T-cell (primary cell): ENCODE results near the gene TOM1L2. TPM values are rescaled to one million over a fixed set of nuclear protein-coding genes. Genes with fewer than 3 reads are reported as not detected.
A peak's percentile ranks its signal among the peaks of the same experiment; 100 is the strongest.
"Not testable (repeated sequence)": the region's sequence is repeated elsewhere in the genome, so short reads cannot be mapped to it uniquely, and the experiment has no call there.

Experiments used
- ATAC-seq, 4 experiments: fragments of 200-7000 bp in 3 of 4; fragments of 150-1000 bp in 1 of 4; cut with Tn5 transposase; replicated peaks in 1 of 4; 1 replicate in 3 of 4; 2 replicates in 1 of 4; pipeline ENCODE4 v1.10.0; 2021; ENCODE audit warnings: moderate library complexity in 3 of 4, mild to moderate bottlenecking in 2 of 4, moderate number of reproducible peaks in 1 of 4
- CTCF ChIA-PET, 2 donors: fragments of 300-600 bp; sonication (Branson Sonifier 250); formaldehyde crosslinking; loops; one replicate each; lab custom pipeline; 2022; ENCODE audit warnings: antibody characterized with exemption in 2 of 2; lab: Charles Lee
- POLR2A ChIA-PET, 2 donors: fragments of 300-600 bp; sonication (Branson Sonifier 250); formaldehyde crosslinking; loops; one replicate each; lab custom pipeline; 2022; ENCODE audit warnings: antibody characterized with exemption in 2 of 2; lab: Charles Lee
- DNase-seq, 35 experiments: peaks; one replicate each; pipeline versions ENCODE4 v3.0.0 to v3.0.0-alpha.2; 2013 to 2023
- H3K27ac ChIP-seq: one replicate; pipeline ENCODE4 v1.5.1; 2013; ENCODE audit warnings: low read length
- H3K27me3 ChIP-seq, 2 experiments: replicated peaks in 1 of 2; 1 replicate in 1 of 2; 2 replicates in 1 of 2; pipeline versions ENCODE4 v1.6.1 to v1.7.0; 2013; ENCODE audit warnings: low read length in 1 of 2, mixed read lengths in 1 of 2; ENCODE audit not compliant: control insufficient read depth in 2 of 2, insufficient read depth in 2 of 2; ENCODE audit errors: extremely low read depth in 1 of 2
- H3K36me3 ChIP-seq, 2 donors: 1 replicate in 1 of 2; 2 replicates in 1 of 2; pipeline versions ENCODE4 v1.6.1 to v1.7.0; 2013; ENCODE audit warnings: low read length in 1 of 2; ENCODE audit not compliant: control insufficient read depth in 2 of 2, insufficient read depth in 1 of 2; ENCODE audit errors: extremely low read depth in 1 of 2
- H3K4me1 ChIP-seq, 2 experiments: 1 replicate in 1 of 2; 2 replicates in 1 of 2; pipeline versions ENCODE4 v1.6.1 to v1.7.0; 2013; ENCODE audit warnings: low read length in 2 of 2, mixed read lengths in 1 of 2; ENCODE audit not compliant: insufficient read depth in 2 of 2, control insufficient read depth in 1 of 2; ENCODE audit errors: extremely low read depth in 1 of 2
- H3K4me3 ChIP-seq, 2 donors: 1 replicate in 1 of 2; 2 replicates in 1 of 2; pipeline versions ENCODE4 v1.5.1 to v1.7.0; 2013; ENCODE audit warnings: mild to moderate bottlenecking in 2 of 2, low read length in 1 of 2, moderate library complexity in 1 of 2; ENCODE audit not compliant: control insufficient read depth in 1 of 2; ENCODE audit errors: extremely low read depth in 1 of 2
- H3K9me3 ChIP-seq: 2 replicates; pipeline ENCODE4 v1.7.0; 2013
- H3K27ac Mint-ChIP-seq, 2 donors: one replicate each; pipeline ENCODE4 v1.8.0; 2020 to 2021; ENCODE audit warnings: mild to moderate bottlenecking in 2 of 2, mixed read lengths in 2 of 2
- H3K27me3 Mint-ChIP-seq, 2 donors: one replicate each; pipeline ENCODE4 v1.8.0; 2021 to 2022; ENCODE audit warnings: mixed read lengths in 2 of 2
- H3K36me3 Mint-ChIP-seq: one replicate; pipeline ENCODE4 v1.8.0; 2021; ENCODE audit warnings: mixed read lengths
- H3K4me1 Mint-ChIP-seq, 3 donors: one replicate each; pipeline ENCODE4 v1.8.0; 2020 to 2022; ENCODE audit warnings: mixed read lengths in 3 of 3, mild to moderate bottlenecking in 1 of 3
- H3K4me3 Mint-ChIP-seq, 3 donors: one replicate each; pipeline ENCODE4 v1.8.0; 2020 to 2022; ENCODE audit warnings: mild to moderate bottlenecking in 3 of 3, mixed read lengths in 3 of 3, moderate library complexity in 3 of 3
- H3K9me3 Mint-ChIP-seq, 3 donors: one replicate each; pipeline ENCODE4 v1.8.0; 2020 to 2022; ENCODE audit warnings: mixed read lengths in 3 of 3
- WGBS: methylation state at CpG from one replicate; pipeline ENCODE4 v1.1.5; 2013; ENCODE audit warnings: missing lambda C conversion rate; ENCODE audit not compliant: insufficient coverage; 5-methylcytosine and 5-hydroxymethylcytosine counted together
- total RNA-seq, 35 experiments: library from RNA in 6 of 35; stranded (reverse) in 6 of 35; fragments of 120-200 nt in 1 of 35; gene quantifications; one replicate each; pipeline versions ENCODE4 v1.2.1 to v1.2.4 and lab custom pipeline; 2013 to 2026

The TOM1L2 gene
- total RNA-seq, 5 donors from 2014 or later (not counting 1 experiment from before 2014, with no cell fraction given): 57.5 to 71.5 (median 61.9) TPM

DNA sequence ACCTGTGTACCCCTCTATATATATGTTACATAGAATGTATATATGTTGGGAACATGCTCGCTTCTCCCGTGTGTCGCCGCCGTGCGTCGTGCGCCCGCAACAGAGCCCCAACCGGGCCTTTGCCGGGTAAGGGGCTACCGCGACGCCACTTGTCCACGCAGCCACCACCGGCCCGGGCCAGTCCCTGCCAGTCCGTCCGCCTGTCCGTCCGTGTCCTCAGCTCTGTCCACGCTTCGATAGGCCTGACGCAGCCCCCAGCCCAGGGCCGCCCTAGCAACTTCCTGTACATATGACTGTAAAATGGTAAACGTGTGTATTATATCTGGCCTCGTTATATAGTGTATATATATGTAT is 161.3 kb downstream of the TOM1L2 start:
- Mint-ChIP-seq H3K27me3 (no peaks in the 10 kb centered on the region), H3K4me1 (peaks cover 8 to 13% (median 8%) of the 10 kb centered on the region in 3 donors), H3K36me3 (peaks cover 7% of the 10 kb centered on the region), H3K27ac (no peak overlapping the region), H3K9me3 (no peaks in the 10 kb centered on the region), H3K4me3 (no peak overlapping the region)
- H3K4me1 ChIP-seq: peaks cover 0 to 23% of the 10 kb centered on the region in 2 experiments
- no peak overlapping the region for H3K4me3 ChIP-seq
- no peak overlapping the region for H3K27ac ChIP-seq
- ATAC-seq: no peak
- no peaks in the 10 kb centered on the region for H3K9me3 ChIP-seq
- ChIA-PET POLR2A (interaction anchor here in 1 of 2 donors (0.6 kb wide), 2 partner anchors 64 to 276 kb away, joined by 3 to 4 read pairs; no protein-coding TSS in a partner anchor), CTCF (interaction anchor here (0.5 to 2.5 kb wide), 4 partner anchors 25 to 214 kb away, joined by 3 to 6 read pairs (median 4); no protein-coding TSS in a partner anchor)
- peaks cover 20 to 40% of the 10 kb centered on the region in 2 donors for H3K36me3 ChIP-seq
- H3K27me3 ChIP-seq: no peaks in the 10 kb centered on the region
- 100% methylated on average over 8 of the region's 27 CpGs for WGBS
- no peak for DNase-seq

- ChIA-PET CTCF (interaction anchor here in 1 of 2 donors (0.7 to 2.5 kb wide), 3 partner anchors 26 to 109 kb away, joined by 3 to 6 read pairs (median 5); no protein-coding TSS in a partner anchor), POLR2A (interaction anchor here in 1 of 2 donors (0.6 kb wide), 2 partner anchors 63 to 276 kb away, joined by 3 to 4 read pairs; no protein-coding TSS in a partner anchor)
- H3K27ac Mint-ChIP-seq: no peak overlapping the region
- no peaks in the 10 kb centered on the region for H3K9me3 Mint-ChIP-seq
- Histone ChIP-seq H3K36me3 (peaks cover 17 to 34% of the 10 kb centered on the region in 2 donors), H3K27me3 (no peaks in the 10 kb centered on the region), H3K27ac (no peak overlapping the region), H3K9me3 (no peaks in the 10 kb centered on the region), H3K4me1 (peaks cover 0 to 23% of the 10 kb centered on the region in 2 experiments), H3K4me3 (no peak overlapping the region)
- ATAC-seq (no peak), DNase-seq (no peak)
- H3K4me1 Mint-ChIP-seq: peaks cover 8 to 13% (median 8%) of the 10 kb centered on the region in 3 donors
- peaks cover 6% of the 10 kb centered on the region for H3K36me3 Mint-ChIP-seq
- H3K4me3 Mint-ChIP-seq: no peak overlapping the region
- no peaks in the 10 kb centered on the region for H3K27me3 Mint-ChIP-seq
- WGBS: 97% methylated on average over 49 of the region's 68 CpGs
Observed at GRCh38 chr17:17810084-17810894, 161.9 kb downstream of the TOM1L2 start.

DNA sequence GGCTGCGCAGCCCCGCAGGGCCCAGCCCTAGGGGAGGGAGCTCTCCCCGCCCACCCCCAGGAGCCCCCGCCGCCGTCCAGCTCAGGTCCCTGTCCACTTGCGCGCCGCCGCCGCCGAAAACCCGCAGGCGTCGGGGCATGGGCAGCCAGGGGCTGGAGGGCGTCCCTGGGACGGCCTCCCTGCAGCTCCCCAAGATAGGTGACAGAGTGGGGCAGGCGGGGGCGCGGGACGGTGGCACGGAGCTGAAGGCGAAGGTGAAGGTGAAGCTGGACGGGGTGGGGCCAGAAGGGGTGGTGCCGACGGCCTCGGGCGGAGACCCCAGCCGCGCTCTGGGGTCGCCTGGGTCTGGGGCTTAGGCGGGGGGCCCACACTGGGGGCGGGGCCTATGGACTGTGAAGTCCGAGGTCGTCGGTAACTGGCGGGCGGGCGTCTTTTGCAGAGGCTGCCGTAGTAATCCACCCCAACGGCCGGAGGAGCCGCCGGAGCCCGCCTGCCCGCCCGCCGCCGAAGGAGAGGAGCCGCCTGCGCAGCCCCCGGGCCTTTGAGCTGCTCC is 162.6 kb downstream of the TOM1L2 start:
- H3K4me3 Mint-ChIP-seq: no peak overlapping the region
- ChIA-PET CTCF (no interaction called here), POLR2A (no interaction called here)
- Histone ChIP-seq H3K4me1 (peaks cover 0 to 23% of the 10 kb centered on the region in 2 experiments), H3K9me3 (no peaks in the 10 kb centered on the region), H3K36me3 (peaks cover 12 to 28% of the 10 kb centered on the region in 2 donors), H3K27me3 (no peaks in the 10 kb centered on the region), H3K4me3 (no peak overlapping the region), H3K27ac (no peak overlapping the region)
- H3K27ac Mint-ChIP-seq: no peak overlapping the region
- no peak for DNase-seq
- peaks cover 6% of the 10 kb centered on the region for H3K36me3 Mint-ChIP-seq
- peak in 1 of 4 experiments; percentile 1 for ATAC-seq
- H3K27me3 Mint-ChIP-seq: no peaks in the 10 kb centered on the region
- H3K4me1 Mint-ChIP-seq: peaks cover 8 to 13% (median 8%) of the 10 kb centered on the region in 3 donors
- H3K9me3 Mint-ChIP-seq: no peaks in the 10 kb centered on the region
- 94% methylated on average over 38 of the region's 52 CpGs for WGBS

DNA sequence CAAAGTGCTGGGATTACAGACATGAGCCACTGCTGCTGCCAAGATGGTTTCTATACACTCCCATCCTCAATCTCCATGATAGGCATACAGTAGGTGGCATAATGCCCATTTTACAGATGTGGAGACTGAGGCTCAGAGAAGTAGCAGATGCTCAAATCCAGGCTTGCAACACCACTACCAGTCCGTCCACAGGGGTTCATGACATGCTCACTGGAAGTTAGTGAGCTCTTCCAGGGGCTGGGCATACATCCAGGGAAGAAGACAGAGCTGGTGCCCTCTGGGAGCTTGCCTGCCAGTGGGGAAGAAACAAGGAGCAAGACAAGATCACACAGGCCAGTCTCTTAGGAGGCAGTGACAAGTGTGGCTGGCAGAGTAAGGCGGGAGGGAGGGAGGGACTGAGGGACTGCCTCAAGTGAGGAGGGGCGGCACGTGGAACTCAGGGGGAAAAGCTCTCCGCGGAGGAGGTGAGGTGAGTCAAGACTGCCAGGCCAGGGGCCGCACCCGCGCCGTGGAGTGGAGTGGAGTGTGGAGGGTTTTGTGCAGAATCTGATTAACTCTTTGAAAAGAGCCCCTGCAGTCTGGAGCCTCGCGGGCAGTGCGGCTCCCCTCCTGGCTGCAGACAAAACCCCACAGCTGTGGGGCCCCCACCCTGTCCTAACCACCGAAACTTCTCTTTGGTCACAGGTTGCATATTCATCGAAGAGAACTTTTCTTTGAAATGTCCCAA is 163.3 kb downstream of the TOM1L2 start:
- Mint-ChIP-seq H3K36me3 (peaks cover 11% of the 10 kb centered on the region), H3K27me3 (no peaks in the 10 kb centered on the region), H3K4me3 (no peak overlapping the region), H3K9me3 (no peaks in the 10 kb centered on the region), H3K4me1 (peaks cover 8 to 13% (median 8%) of the 10 kb centered on the region in 3 donors), H3K27ac (peak overlapping the region; percentile 10 to 68)
- CTCF ChIA-PET: interaction anchor here (0.7 to 1.1 kb wide), 2 partner anchors 27 to 34 kb away, joined by 3 to 5 read pairs; no protein-coding TSS in a partner anchor
- H3K27ac ChIP-seq: no peak overlapping the region
- H3K4me1 ChIP-seq: peaks cover 0 to 23% of the 10 kb centered on the region in 2 experiments
- peaks cover 11 to 24% of the 10 kb centered on the region in 2 donors for H3K36me3 ChIP-seq
- DNase-seq (no peak), ATAC-seq (no peak)
- H3K9me3 ChIP-seq: no peaks in the 10 kb centered on the region
- WGBS: 56% methylated on average over 11 of the region's 15 CpGs
- no peak overlapping the region for H3K4me3 ChIP-seq
- H3K27me3 ChIP-seq: no peaks in the 10 kb centered on the region
- POLR2A ChIA-PET: no interaction called here

DNA sequence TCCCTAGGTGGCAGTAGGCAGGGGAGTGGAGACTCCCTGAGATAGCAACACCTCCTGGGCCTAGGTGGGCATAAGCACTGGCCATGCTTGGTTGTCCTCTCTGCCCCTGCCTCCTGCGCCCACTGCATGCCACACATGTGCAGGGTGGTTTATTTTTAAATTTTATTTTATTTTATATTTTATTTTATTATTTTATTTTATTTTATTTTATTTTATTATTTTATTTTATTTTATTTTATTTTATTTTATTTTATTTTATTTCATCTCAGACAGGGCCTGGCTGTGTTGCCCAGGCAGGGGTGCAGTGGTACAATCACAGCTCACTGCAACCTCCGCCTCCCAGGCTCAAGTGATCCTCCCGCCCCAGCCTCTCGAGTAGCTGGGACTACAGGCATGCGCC is 164.0 kb downstream of the TOM1L2 start:
- H3K9me3 Mint-ChIP-seq: not testable (repeated sequence)

GRCh38 chr17:17807440-17807839 is 164.8 kb downstream of the TOM1L2 start:
- CTCF ChIA-PET: no interaction called here
- DNase-seq (no peak), ATAC-seq (peak in 1 of 4 experiments; percentile 7)
- Mint-ChIP-seq H3K27ac (peak overlapping the region; percentile 68), H3K4me1 (peaks cover 6 to 13% (median 8%) of the 10 kb centered on the region in 3 donors), H3K9me3 (no peaks in the 10 kb centered on the region), H3K36me3 (peaks cover 15% of the 10 kb centered on the region), H3K4me3 (no peak overlapping the region), H3K27me3 (no peaks in the 10 kb centered on the region)
- POLR2A ChIA-PET: no interaction called here
- WGBS: 100% methylated on average over 2 of the region's 5 CpGs
- no peak overlapping the region for H3K4me3 ChIP-seq
- peaks cover 0 to 18% of the 10 kb centered on the region in 2 experiments for H3K4me1 ChIP-seq
- peaks cover 12 to 17% of the 10 kb centered on the region in 2 donors for H3K36me3 ChIP-seq
- no peak overlapping the region for H3K27ac ChIP-seq
- no peaks in the 10 kb centered on the region for H3K9me3 ChIP-seq
- H3K27me3 ChIP-seq: no peaks in the 10 kb centered on the region

More for the DNA sequence above, 164.0 kb downstream of the TOM1L2 start:
- peaks cover 12 to 22% of the 10 kb centered on the region in 2 donors for H3K36me3 ChIP-seq
- DNase-seq, H3K9me3 ChIP-seq, ATAC-seq, H3K27ac ChIP-seq, H3K27me3 Mint-ChIP-seq, H3K4me3 Mint-ChIP-seq, H3K4me3 ChIP-seq, H3K27ac Mint-ChIP-seq, H3K27me3 ChIP-seq, POLR2A ChIA-PET: not testable (repeated sequence)
- H3K4me1 ChIP-seq: peaks cover 0 to 23% of the 10 kb centered on the region in 2 experiments
- H3K4me1 Mint-ChIP-seq: peaks cover 8 to 13% (median 8%) of the 10 kb centered on the region in 3 donors
- CTCF ChIA-PET: interaction anchor here (0.7 to 1.1 kb wide), 2 partner anchors 28 to 33 kb away, joined by 3 to 5 read pairs; no protein-coding TSS in a partner anchor
- WGBS: no CpG with 5 or more reads among the region's 5 CpGs
- peaks cover 15% of the 10 kb centered on the region for H3K36me3 Mint-ChIP-seq
